Suprapubic skin (tissue), 4 donors: ENCODE measurements around the gene SLC50A1. TPM values are rescaled to one million over a fixed set of nuclear protein-coding genes. Genes with fewer than 3 reads are reported as not detected.

Source experiments
- DNase-seq, 2 donors: peaks; one replicate each; pipeline ENCODE4 v3.0.0-alpha.2; 2019; ENCODE audit warnings: low spot score in 2 of 2
- H3K27ac ChIP-seq: fragments of 200-600 bp; sonication (generic); one replicate; pipeline ENCODE4 v1.5.1; 2019
- H3K27me3 ChIP-seq: fragments of 200-600 bp; sonication (generic); one replicate; pipeline ENCODE4 v1.5.1; 2019
- H3K36me3 ChIP-seq: fragments of 200-600 bp; sonication (generic); one replicate; pipeline ENCODE4 v1.5.1; 2019
- H3K4me1 ChIP-seq: fragments of 200-600 bp; sonication (generic); one replicate; pipeline ENCODE4 v1.5.1; 2019
- H3K4me3 ChIP-seq: fragments of 200-600 bp; sonication (generic); one replicate; pipeline ENCODE4 v1.5.1; 2019; ENCODE audit warnings: mild to moderate bottlenecking
- H3K9me3 ChIP-seq: fragments of 200-600 bp; sonication (generic); one replicate; pipeline ENCODE4 v1.5.1; 2019
- CTCF ChIP-seq, 2 donors: fragments of 200-600 bp in 1 of 2; fragments of 450-650 bp in 1 of 2; sonication (generic) in 1 of 2; IDR thresholded peaks; one replicate each; pipeline ENCODE4 v1.5.1; 2016 to 2019; ENCODE audit warnings: antibody characterized with exemption in 2 of 2, mild to moderate bottlenecking in 1 of 2, moderate library complexity in 1 of 2
- EP300 ChIP-seq: sonication (generic); formaldehyde crosslinking; IDR thresholded peaks from one replicate; pipeline ENCODE4 v1.6.1; 2017; ENCODE audit warnings: antibody characterized with exemption
- POLR2A ChIP-seq, 2 donors: fragments of 450-650 bp; IDR thresholded peaks; one replicate each; pipeline ENCODE4 v1.6.1; 2017; ENCODE audit warnings: antibody characterized with exemption in 2 of 2, mild to moderate bottlenecking in 2 of 2, moderate library complexity in 2 of 2
- POLR2AphosphoS5 ChIP-seq, 3 donors: sonication (generic); formaldehyde crosslinking; IDR thresholded peaks; one replicate each; pipeline ENCODE4 v1.6.1; 2017; ENCODE audit warnings: antibody characterized with exemption in 3 of 3
- WGBS: methylation state at CpG from one replicate; pipeline ENCODE4 v1.1.5; 2018; 5-methylcytosine and 5-hydroxymethylcytosine counted together
- total RNA-seq, 4 donors: library from RNA; depleted of rRNA; stranded (reverse); fragments of >200 nt; gene quantifications; one replicate each; pipeline ENCODE4 v1.1.0, GENCODE V29; 2016

The SLC50A1 gene
- total RNA-seq, 4 donors from 2014 or later, result 27.9 to 56.1 (median 32.6) TPM

GRCh38 chr1:155179112-155180031, 43.7 kb downstream of the SLC50A1 start:
- no peak for TF ChIP-seq POLR2AphosphoS5 (IDR thresholded peaks at IDR 0.05)
- no peak for TF ChIP-seq EP300
- TF ChIP-seq CTCF (IDR thresholded peaks at IDR 0.05), result no peak
- no peak for TF ChIP-seq POLR2A (IDR thresholded peaks at IDR 0.05)
- WGBS, result 92% methylated on average over 31 of the region's 31 CpGs
- Histone ChIP-seq H3K4me3 (no peak overlapping the region), H3K27ac (no peak overlapping the region), H3K9me3 (no peaks in the 10 kb centered on the region), H3K27me3 (peaks cover 9% of the 10 kb centered on the region), H3K36me3 (no peaks in the 10 kb centered on the region), H3K4me1 (peaks cover 21% of the 10 kb centered on the region)
- peak in 1 of 2 donors; percentile 62 for DNase-seq

- Histone ChIP-seq H3K27ac (no peak overlapping the region), H3K4me1 (peaks cover 30% of the 10 kb centered on the region), H3K4me3 (no peak overlapping the region), H3K36me3 (no peaks in the 10 kb centered on the region), H3K9me3 (no peaks in the 10 kb centered on the region), H3K27me3 (no peaks in the 10 kb centered on the region)
- 92% methylated on average over 15 of the region's 18 CpGs for WGBS
- TF ChIP-seq CTCF (IDR thresholded peaks at IDR 0.05) (no peak), POLR2A (IDR thresholded peaks at IDR 0.05) (no peak), EP300 (no peak), POLR2AphosphoS5 (IDR thresholded peaks at IDR 0.05) (no peak)
- DNase-seq, result no peak
Observed at GRCh38 chr1:155181371-155182051, 45.9 kb downstream of the SLC50A1 start.

GRCh38 chr1:155182052-155182550, 46.4 kb downstream of the SLC50A1 start:
- Histone ChIP-seq H3K4me1 (peaks cover 24% of the 10 kb centered on the region), H3K9me3 (no peaks in the 10 kb centered on the region), H3K27me3 (no peaks in the 10 kb centered on the region), H3K4me3 (no peak overlapping the region), H3K27ac (no peak overlapping the region), H3K36me3 (no peaks in the 10 kb centered on the region)
- WGBS, result 87% methylated on average over 6 of the region's 7 CpGs
- peak in 1 of 2 donors; percentile 53 for DNase-seq
- TF ChIP-seq POLR2AphosphoS5 (IDR thresholded peaks at IDR 0.05), result no peak
- TF ChIP-seq CTCF (IDR thresholded peaks at IDR 0.05), result no peak
- TF ChIP-seq POLR2A (IDR thresholded peaks at IDR 0.05), result no peak
- TF ChIP-seq EP300, result no peak

GRCh38 chr1:155183775-155184221, 48.1 kb downstream of the SLC50A1 start:
- Histone ChIP-seq H3K36me3 (no peaks in the 10 kb centered on the region), H3K9me3 (no peaks in the 10 kb centered on the region), H3K4me1 (peaks cover 17% of the 10 kb centered on the region), H3K27me3 (no peaks in the 10 kb centered on the region), H3K27ac (no peak overlapping the region), H3K4me3 (no peak overlapping the region)
- WGBS, result 86% methylated on average over 10 of the region's 20 CpGs
- no peak for TF ChIP-seq POLR2A (IDR thresholded peaks at IDR 0.05)
- TF ChIP-seq CTCF (IDR thresholded peaks at IDR 0.05), result no peak
- no peak for TF ChIP-seq EP300
- TF ChIP-seq POLR2AphosphoS5 (IDR thresholded peaks at IDR 0.05), result no peak
- DNase-seq, result no peak
